Activated B cell treated with CpG ODN at 0.5 μM for 24 hours (primary cell): ENCODE measurements around the gene USP46. TPM values are rescaled to one million over a fixed set of nuclear protein-coding genes. Genes with fewer than 3 reads are reported as not detected.

Experiments
- ATAC-seq: fragments of 200-7000 bp; cut with Tn5 transposase; one replicate; pipeline ENCODE4 v1.10.0; 2021; ENCODE audit warnings: low read depth, mild to moderate bottlenecking, moderate library complexity
- CTCF ChIA-PET: fragments of 350-600 bp; sonication (Branson Sonifier 250); formaldehyde crosslinking; loops from one replicate; lab custom pipeline; 2021; ENCODE audit warnings: antibody characterized with exemption; lab: Charles Lee
- POLR2A ChIA-PET: fragments of 350-600 bp; sonication (Branson Sonifier 250); formaldehyde crosslinking; loops from one replicate; lab custom pipeline; 2021; ENCODE audit warnings: antibody characterized with exemption; lab: Charles Lee
- DNase-seq: peaks from one replicate; pipeline ENCODE4 v3.0.0; 2022
- H3K27ac Mint-ChIP-seq: one replicate; pipeline ENCODE4 v1.8.0; 2020; ENCODE audit warnings: mixed read lengths
- H3K27me3 Mint-ChIP-seq: one replicate; pipeline ENCODE4 v1.8.0; 2021; ENCODE audit warnings: mixed read lengths
- H3K36me3 Mint-ChIP-seq: one replicate; pipeline ENCODE4 v1.8.0; 2021; ENCODE audit warnings: low read depth, mixed read lengths
- H3K4me1 Mint-ChIP-seq: one replicate; pipeline ENCODE4 v1.8.0; 2021; ENCODE audit warnings: mixed read lengths
- H3K4me3 Mint-ChIP-seq: one replicate; pipeline ENCODE4 v1.8.0; 2020; ENCODE audit warnings: mild to moderate bottlenecking, mixed read lengths
- H3K9me3 Mint-ChIP-seq: one replicate; pipeline ENCODE4 v1.8.0; 2020; ENCODE audit warnings: mixed read lengths
- intact Hi-C: fragments of 100-400 bp; cut with micrococcal nuclease; formaldehyde crosslinking; loops from one replicate; pipeline ENCODE4 v1.15.1; 2024
- total RNA-seq: library from RNA; stranded (reverse); gene quantifications from 2 replicates; pipeline ENCODE4 v1.2.3, GENCODE V29; 2022
- TF ChIP-seq, protein P1 (sequence below): fragments of 200-600 bp; IDR thresholded peaks from one replicate; pipeline ENCODE4 v1.8.0; 2022; ENCODE audit warnings: antibody characterized with exemption, mild to moderate bottlenecking

The USP46 gene
- total RNA-seq, 1 donor from 2014 or later = 13.3 TPM

DNA sequence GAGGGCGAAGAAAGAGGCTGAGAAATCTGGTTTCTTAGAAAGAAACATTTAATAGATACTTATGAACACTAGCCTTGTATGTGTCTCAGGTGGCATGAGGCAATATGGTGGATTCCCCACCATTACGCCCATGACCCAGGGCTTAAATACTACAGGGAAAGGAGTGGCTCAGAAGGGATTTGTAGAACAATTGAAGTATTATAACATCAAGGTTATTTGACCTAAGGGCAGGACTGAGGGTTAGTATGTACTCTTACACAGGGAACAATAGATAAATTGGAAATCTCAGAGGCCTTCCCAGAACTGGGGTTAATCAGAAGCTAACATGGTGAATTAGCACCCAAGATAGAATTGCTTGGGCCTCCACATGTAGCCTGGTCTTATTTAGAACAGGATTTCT, 11.0 kb upstream of the USP46 start:
- Mint-ChIP-seq H3K27me3 (peaks cover 21% of the 10 kb centered on the region), H3K9me3 (no peaks in the 10 kb centered on the region), H3K27ac (no peak overlapping the region), H3K4me3 (no peak overlapping the region), H3K4me1 (no peaks in the 10 kb centered on the region), H3K36me3 (no peaks in the 10 kb centered on the region)
- POLR2A ChIA-PET = no interaction called here
- CTCF ChIA-PET = no interaction called here
- intact Hi-C loops = no loop called here
- DNase-seq (no peak), ATAC-seq (no peak)
- TF ChIP-seq, protein P1, sequence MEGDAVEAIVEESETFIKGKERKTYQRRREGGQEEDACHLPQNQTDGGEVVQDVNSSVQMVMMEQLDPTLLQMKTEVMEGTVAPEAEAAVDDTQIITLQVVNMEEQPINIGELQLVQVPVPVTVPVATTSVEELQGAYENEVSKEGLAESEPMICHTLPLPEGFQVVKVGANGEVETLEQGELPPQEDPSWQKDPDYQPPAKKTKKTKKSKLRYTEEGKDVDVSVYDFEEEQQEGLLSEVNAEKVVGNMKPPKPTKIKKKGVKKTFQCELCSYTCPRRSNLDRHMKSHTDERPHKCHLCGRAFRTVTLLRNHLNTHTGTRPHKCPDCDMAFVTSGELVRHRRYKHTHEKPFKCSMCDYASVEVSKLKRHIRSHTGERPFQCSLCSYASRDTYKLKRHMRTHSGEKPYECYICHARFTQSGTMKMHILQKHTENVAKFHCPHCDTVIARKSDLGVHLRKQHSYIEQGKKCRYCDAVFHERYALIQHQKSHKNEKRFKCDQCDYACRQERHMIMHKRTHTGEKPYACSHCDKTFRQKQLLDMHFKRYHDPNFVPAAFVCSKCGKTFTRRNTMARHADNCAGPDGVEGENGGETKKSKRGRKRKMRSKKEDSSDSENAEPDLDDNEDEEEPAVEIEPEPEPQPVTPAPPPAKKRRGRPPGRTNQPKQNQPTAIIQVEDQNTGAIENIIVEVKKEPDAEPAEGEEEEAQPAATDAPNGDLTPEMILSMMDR = no peak

DNA sequence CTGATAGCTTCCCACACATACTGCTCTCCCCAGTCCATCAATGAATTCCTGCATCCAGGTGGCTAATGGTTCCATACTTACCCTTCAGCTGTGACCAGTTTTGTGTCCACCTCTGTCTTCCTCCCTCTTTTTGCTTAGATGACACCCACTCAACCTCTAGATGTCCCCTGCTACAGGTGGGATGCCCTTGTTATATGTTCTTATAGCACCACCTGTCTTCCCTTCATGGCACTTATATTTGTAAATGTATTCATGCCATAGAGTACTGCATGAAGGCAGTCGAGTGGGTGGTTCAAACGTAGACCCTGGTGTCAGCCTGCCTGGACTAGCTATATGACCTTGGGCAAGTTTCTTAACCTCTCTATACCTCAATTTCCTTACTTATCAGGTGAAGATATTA, 6.5 kb upstream of the USP46 start:
- Mint-ChIP-seq H3K4me3 (no peak overlapping the region), H3K36me3 (peaks cover 5% of the 10 kb centered on the region), H3K9me3 (no peaks in the 10 kb centered on the region), H3K4me1 (peaks cover 2% of the 10 kb centered on the region), H3K27me3 (peaks cover 15% of the 10 kb centered on the region), H3K27ac (no peak overlapping the region)
- ChIA-PET CTCF (interaction anchor here (1.6 to 2.3 kb wide), 2 partner anchors 120 to 317 kb away, joined by 4 to 9 read pairs; no protein-coding TSS in a partner anchor), POLR2A (no interaction called here)
- ATAC-seq (peak; percentile 54), DNase-seq (no peak)
- TF ChIP-seq, protein P1 = no peak
- intact Hi-C loops = loop anchor here (2.0 kb wide), 3 partner anchors 77 to 317 kb away; no protein-coding TSS in a partner anchor

DNA sequence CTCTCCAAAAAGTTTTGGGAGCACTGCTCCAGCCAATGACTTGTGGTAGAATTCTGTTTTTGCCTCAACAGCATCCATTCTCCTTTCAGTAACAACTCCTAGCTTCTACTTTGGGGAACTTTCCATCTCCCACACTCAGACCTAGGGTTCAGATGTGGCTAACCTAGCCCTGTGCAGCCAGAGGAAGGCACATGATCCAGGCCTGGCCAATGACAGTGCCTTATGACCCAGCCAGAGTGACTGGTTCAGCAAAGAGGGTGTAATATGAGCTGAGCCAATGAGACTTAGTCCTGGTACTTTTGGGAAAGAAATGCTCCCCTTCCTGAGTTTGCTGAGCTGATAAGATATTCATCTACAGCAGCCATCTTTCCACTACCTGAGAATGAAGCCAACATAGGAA, 5.4 kb upstream of the USP46 start:
- Mint-ChIP-seq H3K27ac (no peak overlapping the region), H3K4me3 (no peak overlapping the region), H3K4me1 (peaks cover 8% of the 10 kb centered on the region), H3K36me3 (peaks cover 8% of the 10 kb centered on the region), H3K27me3 (peaks cover 8% of the 10 kb centered on the region), H3K9me3 (no peaks in the 10 kb centered on the region)
- DNase-seq (no peak), ATAC-seq (no peak)
- TF ChIP-seq, protein P1 = no peak
- intact Hi-C loops = loop anchor here (2.0 kb wide), 3 partner anchors 76 to 318 kb away; no protein-coding TSS in a partner anchor
- CTCF ChIA-PET = interaction anchor here (2.3 kb wide), 1 partner anchor 119 kb away, joined by 9 read pairs; no protein-coding TSS in a partner anchor
- POLR2A ChIA-PET = interaction anchor here (1.1 kb wide), 1 partner anchor 48 kb away, joined by 3 read pairs; no protein-coding TSS in a partner anchor

DNA sequence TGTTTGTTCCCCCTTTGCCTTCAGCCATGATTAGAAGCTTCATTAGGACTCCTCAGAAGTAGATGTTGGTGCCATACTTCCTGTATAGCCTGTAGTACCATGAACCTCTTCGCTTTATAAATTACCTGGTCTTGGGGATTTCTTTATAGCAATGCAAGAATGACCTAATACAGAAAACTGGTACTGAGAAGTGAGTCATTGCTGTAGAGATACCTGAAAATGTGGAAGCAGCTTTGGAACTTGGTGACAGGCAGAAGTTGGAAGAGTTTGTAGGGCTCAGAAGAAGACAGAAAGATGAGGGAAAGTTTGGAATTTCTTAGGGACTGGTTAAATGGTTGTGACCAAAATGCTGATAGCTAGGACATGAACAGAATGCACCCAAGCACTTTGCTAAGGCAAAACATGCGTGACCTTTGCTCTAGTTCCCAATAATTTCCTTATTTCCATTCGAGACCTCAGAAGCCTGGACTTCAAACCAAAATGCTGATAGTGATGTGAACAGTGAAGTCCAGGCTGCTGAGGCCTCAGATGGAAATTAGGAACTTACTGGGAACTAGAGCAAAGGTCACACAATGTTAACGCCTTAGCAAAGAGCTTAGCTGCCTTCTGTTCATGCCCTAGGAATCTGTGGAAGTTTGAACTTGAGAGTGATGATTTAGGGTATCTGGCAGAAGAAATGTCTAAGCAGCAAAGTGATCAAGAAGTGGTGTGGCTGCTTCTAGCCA, 3.0 kb upstream of the USP46 start:
- TF ChIP-seq, protein P1 = no peak
- no peak for DNase-seq
- POLR2A ChIA-PET = interaction anchor here (1.1 to 6.7 kb wide), 3 partner anchors 14 to 59 kb away, joined by 3 to 69 read pairs (median 11); no protein-coding TSS in a partner anchor
- peaks cover 8% of the 10 kb centered on the region for H3K36me3 Mint-ChIP-seq
- no peaks in the 10 kb centered on the region for H3K27me3 Mint-ChIP-seq
- H3K27ac Mint-ChIP-seq = no peak overlapping the region
- CTCF ChIA-PET = no interaction called here
- H3K9me3 Mint-ChIP-seq = no peaks in the 10 kb centered on the region
- peaks cover 19% of the 10 kb centered on the region for H3K4me1 Mint-ChIP-seq
- no peak for ATAC-seq
- intact Hi-C loops = loop anchor here (2.0 kb wide), 1 partner anchor 39 kb away; no protein-coding TSS in a partner anchor
- H3K4me3 Mint-ChIP-seq = no peak overlapping the region

DNA sequence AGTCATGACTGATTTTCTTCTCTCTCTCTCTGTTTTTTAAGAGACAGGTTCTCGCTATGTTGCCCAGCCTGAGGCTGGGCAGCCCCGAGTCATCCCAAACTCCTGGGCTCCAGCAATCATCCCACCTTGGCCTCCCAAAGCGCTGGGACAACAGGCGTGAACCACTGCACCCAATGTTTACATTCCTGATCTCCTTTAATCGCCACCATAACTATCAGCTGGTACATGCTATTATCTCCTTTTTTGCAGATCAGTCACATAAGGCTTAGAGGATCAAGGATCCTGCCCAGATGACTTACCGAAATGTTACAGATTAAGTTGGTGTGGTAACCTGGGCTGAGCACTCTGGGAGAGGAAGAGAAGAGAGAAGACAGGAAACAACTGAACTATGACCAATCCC, 1.5 kb upstream of the USP46 start:
- POLR2A ChIA-PET = interaction anchor here (3.1 to 6.7 kb wide), 2 partner anchors 52 to 61 kb away, joined by 11 to 69 read pairs; no protein-coding TSS in a partner anchor
- Mint-ChIP-seq H3K4me3 (peak overlapping the region; percentile 62), H3K9me3 (no peaks in the 10 kb centered on the region), H3K4me1 (peaks cover 19% of the 10 kb centered on the region), H3K27me3 (no peaks in the 10 kb centered on the region), H3K27ac (no peak overlapping the region), H3K36me3 (peaks cover 8% of the 10 kb centered on the region)
- CTCF ChIA-PET = interaction anchor here (1.5 kb wide), 2 partner anchors 73 to 115 kb away, joined by 3 to 4 read pairs; no protein-coding TSS in a partner anchor
- intact Hi-C loops = loop anchor here (2.0 kb wide), 1 partner anchor 40 kb away; no protein-coding TSS in a partner anchor
- DNase-seq (no peak), ATAC-seq (no peak)
- TF ChIP-seq, protein P1 = no peak
